MCF 10A (cell line): ENCODE measurements around the gene S100A7. TPM values are rescaled to one million over a fixed set of nuclear protein-coding genes. Genes with fewer than 3 reads are reported as not detected.

Experiments used
- BruUV-seq: library from RNA; stranded (reverse); fragments of 400-500 nt; replicated peaks from 2 replicates; lab custom pipeline; 2021; lab: Mats Ljungman, UMichigan
- CTCF ChIA-PET: fragments of 300-600 bp; sonication (Branson Sonifier 250); formaldehyde crosslinking; extraction: SDS; loops from one replicate; lab custom pipeline; 2021; ENCODE audit warnings: antibody characterized with exemption, inconsistent platforms; lab: Yijun Ruan, JAX
- POLR2A ChIA-PET: fragments of 300-600, 350-650 bp; sonication (Branson Sonifier 250); formaldehyde crosslinking; extraction: SDS; loops from one replicate; lab custom pipeline; 2020; ENCODE audit warnings: antibody characterized with exemption, inconsistent platforms; lab: Yijun Ruan, JAX
- DNase-seq: peaks from one replicate; pipeline ENCODE4 v3.0.0-alpha.2; 2018; ENCODE audit not compliant: unreplicated experiment
- H3K27ac Mint-ChIP-seq: one replicate; pipeline ENCODE4 v1.8.0; 2022; ENCODE audit warnings: mild to moderate bottlenecking, low read depth, mixed read lengths; ENCODE audit not compliant: unreplicated experiment
- H3K27me3 Mint-ChIP-seq: one replicate; pipeline ENCODE4 v1.8.0; 2022; ENCODE audit warnings: mixed read lengths; ENCODE audit not compliant: insufficient read depth, unreplicated experiment
- H3K36me3 Mint-ChIP-seq: one replicate; pipeline ENCODE4 v1.8.0; 2022; ENCODE audit warnings: mild to moderate bottlenecking, moderate library complexity, mixed read lengths; ENCODE audit not compliant: insufficient read depth, unreplicated experiment
- H3K4me1 Mint-ChIP-seq: one replicate; pipeline ENCODE4 v1.8.0; 2022; ENCODE audit warnings: mixed read lengths; ENCODE audit not compliant: insufficient read depth, unreplicated experiment
- H3K4me3 Mint-ChIP-seq: one replicate; pipeline ENCODE4 v1.8.0; 2022; ENCODE audit warnings: mild to moderate bottlenecking, moderate library complexity, mixed read lengths; ENCODE audit not compliant: unreplicated experiment
- H3K9me3 Mint-ChIP-seq: one replicate; pipeline ENCODE4 v1.8.0; 2022; ENCODE audit warnings: mixed read lengths; ENCODE audit not compliant: unreplicated experiment
- CTCF ChIP-seq: fragments of 200-600 bp; IDR thresholded peaks from one replicate; pipeline ENCODE4 v1.8.0; 2022; ENCODE audit warnings: antibody characterized with exemption, mild to moderate bottlenecking; ENCODE audit not compliant: unreplicated experiment
- intact Hi-C: fragments of 100-400 bp; cut with micrococcal nuclease; formaldehyde crosslinking; loops from 2 replicates; pipeline ENCODE4 v1.14.1; 2022
- total RNA-seq: library from RNA; stranded (reverse); gene quantifications from 2 replicates; pipeline ENCODE4 v1.2.3, GENCODE V29; 2022

The S100A7 gene
- total RNA-seq, 1 experiment from 2014 or later: not detected

GRCh38 chr1:153507926-153508583 lies 47.6 kb upstream of the S100A7 start:
- intact Hi-C loops: no loop called here
- TF ChIP-seq CTCF: no peak
- H3K4me1 Mint-ChIP-seq: peaks cover 54% of the 10 kb centered on the region

GRCh38 chr1:153506831-153507413 lies 46.5 kb upstream of the S100A7 start:
- peak; percentile 90 for DNase-seq
- Mint-ChIP-seq H3K36me3 (no peaks in the 10 kb centered on the region), H3K27ac (peak overlapping the region; percentile 4), H3K27me3 (no peaks in the 10 kb centered on the region), H3K4me1 (peaks cover 43% of the 10 kb centered on the region), H3K9me3 (no peaks in the 10 kb centered on the region), H3K4me3 (no peak overlapping the region)
- TF ChIP-seq CTCF: no peak
- POLR2A ChIA-PET: interaction anchor here (0.6 to 22.5 kb wide), 15 partner anchors 9 to 1878 kb away, joined by 3 to 780 read pairs (median 3); partner anchors contain the start of genes ILF2, S100A14, S100A16 and S100A2
- BruUV-seq: no TSS peak
- intact Hi-C loops: no loop called here
- CTCF ChIA-PET: interaction anchor here (0.6 to 31.7 kb wide), 15 partner anchors 9 to 241 kb away, joined by 3 to 1438 read pairs (median 5); partner anchors contain the start of genes NPR1, PGLYRP4, S100A14 and S100A16

More at GRCh38 chr1:153507926-153508583, 47.6 kb upstream of the S100A7 start:
- H3K9me3 Mint-ChIP-seq: no peaks in the 10 kb centered on the region
- H3K36me3 Mint-ChIP-seq: no peaks in the 10 kb centered on the region
- no peak overlapping the region for H3K4me3 Mint-ChIP-seq
- no peak for DNase-seq
- no TSS peak for BruUV-seq
- ChIA-PET CTCF (interaction anchor here (0.6 to 31.7 kb wide), 15 partner anchors 13 to 240 kb away, joined by 3 to 1438 read pairs (median 5); partner anchors contain the start of genes PGLYRP4, S100A12, S100A14 and S100A16), POLR2A (interaction anchor here (0.6 to 22.5 kb wide), 10 partner anchors 12 to 482 kb away, joined by 3 to 780 read pairs (median 4); partner anchors contain the start of genes CHTOP, RPS27, S100A2 and S100A5)
- H3K27ac Mint-ChIP-seq: no peak overlapping the region
- no peaks in the 10 kb centered on the region for H3K27me3 Mint-ChIP-seq

- H3K4me1 Mint-ChIP-seq: peaks cover 40% of the 10 kb centered on the region
- DNase-seq: no peak
- H3K36me3 Mint-ChIP-seq: no peaks in the 10 kb centered on the region
- H3K27ac Mint-ChIP-seq: peak overlapping the region; percentile 4
- H3K9me3 Mint-ChIP-seq: no peaks in the 10 kb centered on the region
- ChIA-PET CTCF (interaction anchor here (0.6 to 31.7 kb wide), 12 partner anchors 9 to 295 kb away, joined by 3 to 1438 read pairs (median 4); partner anchors contain the start of genes NPR1, PGLYRP4, S100A14 and S100A16), POLR2A (interaction anchor here (0.6 to 22.5 kb wide), 13 partner anchors 9 to 172 kb away, joined by 3 to 780 read pairs (median 4); partner anchors contain the start of genes ILF2, S100A14, S100A16 and S100A2)
- no peaks in the 10 kb centered on the region for H3K27me3 Mint-ChIP-seq
- TF ChIP-seq CTCF: no peak
- H3K4me3 Mint-ChIP-seq: no peak overlapping the region
- BruUV-seq: no TSS peak
- intact Hi-C loops: no loop called here
Measured at GRCh38 chr1:153506386-153506785, 45.9 kb upstream of the S100A7 start.

- TF ChIP-seq CTCF: no peak
- Mint-ChIP-seq H3K9me3 (no peaks in the 10 kb centered on the region), H3K27me3 (no peaks in the 10 kb centered on the region), H3K4me3 (no peak overlapping the region), H3K4me1 (peaks cover 32% of the 10 kb centered on the region), H3K27ac (no peak overlapping the region), H3K36me3 (no peaks in the 10 kb centered on the region)
- CTCF ChIA-PET: interaction anchor here (0.6 to 31.7 kb wide), 7 partner anchors 10 to 296 kb away, joined by 3 to 1438 read pairs (median 5); partner anchors contain the start of genes PGLYRP4, S100A6 and S100A9
- POLR2A ChIA-PET: interaction anchor here (0.8 to 1.5 kb wide), 3 partner anchors 11 to 148 kb away, joined by 4 to 6 read pairs (median 4); partner anchors contain the start of gene S100A9
- no TSS peak for BruUV-seq
- intact Hi-C loops: no loop called here
- no peak for DNase-seq
Measured at GRCh38 chr1:153505576-153505975, 45.1 kb upstream of the S100A7 start.
